ENCODE data around the gene TREML2. TPM values are rescaled to one million over a fixed set of nuclear protein-coding genes. Genes with fewer than 3 reads are reported as not detected.

Gene TREML2
- polyA plus RNA-seq, 1 of the 3 experiments (the other 2 are of a cell fraction): not detected

GRCh38 chr6:41209547-41210320 lies 8.8 kb upstream of the TREML2 start:
- Histone ChIP-seq H3K79me2 (ENCODE audit: insufficient read depth) (no peaks in the 10 kb centered on the region), H3F3A (replicated peaks; ENCODE audit: insufficient read depth) (no peaks in the 10 kb centered on the region), H3K4me2 (no peak overlapping the region), H3K4me3 (ENCODE audit: low read depth in 2 of 2, low read length in 1 of 2) (no peak overlapping the region), H4K20me1 (ENCODE audit: insufficient read depth) (no peaks in the 10 kb centered on the region), H2AFZ (ENCODE audit: low read depth) (no peak overlapping the region), H3K9ac (no peak overlapping the region), H3K9me2 (no peaks in the 10 kb centered on the region), H3K4me1 (ENCODE audit: control insufficient read depth in 1 of 2, insufficient read depth in 2 of 2, low read depth in 1 of 2, low read length in 1 of 2) (no peaks in the 10 kb centered on the region), H3K27me3 (ENCODE audit: insufficient read depth) (0 out of 2 replicates have a peak, but pooled peaks cover 7% of the 10 kb centered on the region), H3K9me3 (no peaks in the 10 kb centered on the region), H3K27ac (ENCODE audit: low read depth in 2 of 2, low read length in 1 of 2) (no peak overlapping the region), H3K36me3 (replicated peaks in 1 of 2; ENCODE audit: control insufficient read depth in 1 of 2, insufficient read depth in 2 of 2, low read length in 1 of 2) (no peaks in the 10 kb centered on the region)
- DNase-seq: no peak
- ChIA-PET CTCF (interaction anchor here (1.3 kb wide), 1 partner anchor 96 kb away, joined by 3 read pairs; no protein-coding TSS in a partner anchor), POLR2A (no interaction called here)
- WGBS (ENCODE audit: low lambda C conversion rate): 31% methylated on average over 4 of the region's 5 CpGs
- TF ChIP-seq YY1 (IDR thresholded peaks at IDR 0.05; ENCODE audit: low read depth) (no peak), TAF1 (IDR thresholded peaks at IDR 0.05; ENCODE audit: borderline replicate concordance, low read depth, low read length) (no peak), FOXM1 (IDR thresholded peaks at IDR 0.05; ENCODE audit: low read depth) (no peak), FOSL2 (IDR thresholded peaks at IDR 0.05; ENCODE audit: borderline replicate concordance, low read depth) (no peak), IRF3 (IDR thresholded peaks at IDR 0.05; ENCODE audit: low read depth, low read length) (no peak), POLR2AphosphoS5 (IDR thresholded peaks at IDR 0.05; ENCODE audit: low read depth, low read length) (no peak), GABPA (IDR thresholded peaks at IDR 0.05; ENCODE audit: low read depth) (no peak), FOXJ3 (CRISPR knock-in tag; IDR thresholded peaks at IDR 0.05) (no peak), PBX3 (IDR thresholded peaks at IDR 0.05) (no peak)

GRCh38 chr6:41208439-41209106 lies 7.6 kb upstream of the TREML2 start:
- Histone ChIP-seq H3K9me3 (no peaks in the 10 kb centered on the region), H3K4me1 (ENCODE audit: control insufficient read depth in 1 of 2, insufficient read depth in 2 of 2, low read depth in 1 of 2, low read length in 1 of 2) (no peaks in the 10 kb centered on the region), H3K36me3 (replicated peaks in 1 of 2; ENCODE audit: control insufficient read depth in 1 of 2, insufficient read depth in 2 of 2, low read length in 1 of 2) (no peaks in the 10 kb centered on the region), H3K4me2 (no peak overlapping the region), H4K20me1 (ENCODE audit: insufficient read depth) (no peaks in the 10 kb centered on the region), H3K79me2 (ENCODE audit: insufficient read depth) (no peaks in the 10 kb centered on the region), H3K4me3 (ENCODE audit: low read depth in 2 of 2, low read length in 1 of 2) (no peak overlapping the region), H3K27ac (ENCODE audit: low read depth in 2 of 2, low read length in 1 of 2) (no peak overlapping the region), H2AFZ (ENCODE audit: low read depth) (no peak overlapping the region), H3F3A (replicated peaks; ENCODE audit: insufficient read depth) (no peaks in the 10 kb centered on the region), H3K27me3 (ENCODE audit: insufficient read depth) (no peaks in the 10 kb centered on the region), H3K9me2 (no peaks in the 10 kb centered on the region), H3K9ac (no peak overlapping the region)
- ChIA-PET CTCF (interaction anchor here (1.3 kb wide), 1 partner anchor 97 kb away, joined by 3 read pairs; no protein-coding TSS in a partner anchor), POLR2A (no interaction called here)
- 11% methylated on average over 5 of the region's 7 CpGs for WGBS (ENCODE audit: low lambda C conversion rate)
- no peak for TF ChIP-seq GATA2 (CRISPR knock-in tag; IDR thresholded peaks at IDR 0.05)
- TF ChIP-seq JUND (IDR thresholded peaks at IDR 0.05): no peak
- TF ChIP-seq NRF1 (IDR thresholded peaks at IDR 0.05; ENCODE audit: low read depth, low read length): no peak
- no peak for TF ChIP-seq USF1 (IDR thresholded peaks at IDR 0.05; ENCODE audit: borderline replicate concordance, low read depth)
- TF ChIP-seq CTCF (IDR thresholded peaks at IDR 0.05): no peak
- TF ChIP-seq TAF1 (IDR thresholded peaks at IDR 0.05; ENCODE audit: borderline replicate concordance, low read depth, low read length): no peak
- TF ChIP-seq GABPA (IDR thresholded peaks at IDR 0.05; ENCODE audit: low read depth): no peak
- no peak for TF ChIP-seq TEAD4 (IDR thresholded peaks at IDR 0.05; ENCODE audit: borderline replicate concordance, insufficient read depth)
- TF ChIP-seq RFX5 (IDR thresholded peaks at IDR 0.05; ENCODE audit: low read length): no peak
- TF ChIP-seq EZH2phosphoT487 (IDR thresholded peaks at IDR 0.05; ENCODE audit: borderline replicate concordance, low read depth): no peak
- no peak for TF ChIP-seq YY1 (IDR thresholded peaks at IDR 0.05; ENCODE audit: low read depth)
- no peak for TF ChIP-seq IRF3 (IDR thresholded peaks at IDR 0.05; ENCODE audit: low read depth, low read length)
- no peak for TF ChIP-seq ELF1 (IDR thresholded peaks at IDR 0.05)
- TF ChIP-seq MXI1 (IDR thresholded peaks at IDR 0.05; ENCODE audit: low read depth, low read length): no peak
- no peak for DNase-seq
